ENCODE measurements around the gene HOXA11. TPM values are rescaled to one million over a fixed set of nuclear protein-coding genes. Genes with fewer than 3 reads are reported as not detected.

HOXA11 gene
- total RNA-seq, 1 experiment from 2014 or later, result not detected

DNA sequence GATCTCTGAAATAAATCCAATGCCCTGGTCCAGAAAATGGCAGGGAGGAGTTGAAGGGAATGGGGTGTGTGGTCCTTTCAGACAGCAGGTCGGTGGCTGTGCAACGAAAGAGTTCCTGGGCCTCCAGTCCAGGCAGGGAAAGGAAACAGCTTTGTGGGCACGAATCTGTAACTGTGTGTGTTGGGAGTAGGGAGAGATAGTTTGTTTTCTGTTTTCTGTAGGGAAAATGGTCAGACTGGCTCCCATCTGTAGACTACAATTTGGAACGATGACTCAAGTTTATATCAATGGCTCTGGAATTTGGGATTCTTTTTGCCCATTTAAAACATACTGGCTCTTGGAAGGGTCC, 17.1 kb downstream of the HOXA11 start:
- H3K4me3 Mint-ChIP-seq, result no peak overlapping the region
- no peak overlapping the region for H2BK20ac ChIP-seq (ENCODE audit: low read depth, low read length, poor library complexity, severe bottlenecking)

More for the DNA sequence above, 17.1 kb downstream of the HOXA11 start:
- H3K4me2 ChIP-seq (ENCODE audit: insufficient read depth, insufficient read length, low read length), result no peak overlapping the region
- no peak overlapping the region for H3K4ac ChIP-seq (ENCODE audit: low read depth, low read length)
- no peaks in the 10 kb centered on the region for H3K4me1 ChIP-seq (ENCODE audit: insufficient read depth, low read length)
- no peak overlapping the region for H2AFZ ChIP-seq (ENCODE audit: low read length)
- no peak overlapping the region for H4K8ac ChIP-seq (replicated peaks; ENCODE audit: insufficient read length, low read depth, low read length)
- no peak overlapping the region for H3T11ph ChIP-seq (ENCODE audit: low read length)
- H4K20me1 ChIP-seq (ENCODE audit: control insufficient read depth, insufficient read depth, insufficient read length), result no peaks in the 10 kb centered on the region
- no peak overlapping the region for H2AK5ac ChIP-seq (ENCODE audit: insufficient read length, low read length)
- peaks cover 100% of the 10 kb centered on the region for H3K27me3 Mint-ChIP-seq (ENCODE audit: low read depth)
- no peak overlapping the region for H3K23ac ChIP-seq (ENCODE audit: insufficient read length, low read depth, low read length)
- H3K36me3 Mint-ChIP-seq (ENCODE audit: insufficient read depth in 1 of 3, low read depth in 3 of 3), result no peaks in the 10 kb centered on the region; a peak in 1 of 7 replicates
- no peak overlapping the region for H3K27ac ChIP-seq (ENCODE audit: insufficient read length, low read depth, low read length)
- H4K5ac ChIP-seq (ENCODE audit: insufficient read length, low read depth, low read length), result no peak overlapping the region
- TF ChIP-seq, protein P1, sequence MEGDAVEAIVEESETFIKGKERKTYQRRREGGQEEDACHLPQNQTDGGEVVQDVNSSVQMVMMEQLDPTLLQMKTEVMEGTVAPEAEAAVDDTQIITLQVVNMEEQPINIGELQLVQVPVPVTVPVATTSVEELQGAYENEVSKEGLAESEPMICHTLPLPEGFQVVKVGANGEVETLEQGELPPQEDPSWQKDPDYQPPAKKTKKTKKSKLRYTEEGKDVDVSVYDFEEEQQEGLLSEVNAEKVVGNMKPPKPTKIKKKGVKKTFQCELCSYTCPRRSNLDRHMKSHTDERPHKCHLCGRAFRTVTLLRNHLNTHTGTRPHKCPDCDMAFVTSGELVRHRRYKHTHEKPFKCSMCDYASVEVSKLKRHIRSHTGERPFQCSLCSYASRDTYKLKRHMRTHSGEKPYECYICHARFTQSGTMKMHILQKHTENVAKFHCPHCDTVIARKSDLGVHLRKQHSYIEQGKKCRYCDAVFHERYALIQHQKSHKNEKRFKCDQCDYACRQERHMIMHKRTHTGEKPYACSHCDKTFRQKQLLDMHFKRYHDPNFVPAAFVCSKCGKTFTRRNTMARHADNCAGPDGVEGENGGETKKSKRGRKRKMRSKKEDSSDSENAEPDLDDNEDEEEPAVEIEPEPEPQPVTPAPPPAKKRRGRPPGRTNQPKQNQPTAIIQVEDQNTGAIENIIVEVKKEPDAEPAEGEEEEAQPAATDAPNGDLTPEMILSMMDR (conservative IDR thresholded peaks at IDR 0.05), result no peak
- no peak for DNase-seq
- WGBS (ENCODE audit: extremely low coverage, insufficient read length, low lambda C conversion rate), result no CpG with 5 or more reads among the region's 4 CpGs
- H3K56ac ChIP-seq (ENCODE audit: insufficient read length, low read depth, low read length), result no peak overlapping the region
- H3K18ac ChIP-seq (ENCODE audit: insufficient read length, low read depth, low read length), result no peak overlapping the region
- H2BK15ac ChIP-seq (ENCODE audit: low read depth, low read length), result no peak overlapping the region
- H3K79me1 ChIP-seq (ENCODE audit: insufficient read depth, low read depth, low read length, poor library complexity, severe bottlenecking), result no peaks in the 10 kb centered on the region
- H2BK120ac ChIP-seq (ENCODE audit: low read depth, low read length, poor library complexity, severe bottlenecking), result no peak overlapping the region
- H2BK12ac ChIP-seq (ENCODE audit: insufficient read length, low read depth, low read length), result no peak overlapping the region
- no peaks in the 10 kb centered on the region for H3K23me2 ChIP-seq (ENCODE audit: insufficient read length, low read depth, low read length, poor library complexity, severe bottlenecking)
- H3K27me3 ChIP-seq (ENCODE audit: insufficient read depth, low read length), result peaks cover 98% of the 10 kb centered on the region
- H3K9ac ChIP-seq (ENCODE audit: extremely low read depth, insufficient read length, low read length), result no peak overlapping the region
- H3K79me2 ChIP-seq (ENCODE audit: insufficient read depth, low read length), result no peaks in the 10 kb centered on the region
- H2BK5ac ChIP-seq (ENCODE audit: insufficient read length, low read length), result no peak overlapping the region
- no peaks in the 10 kb centered on the region for H3K9me3 ChIP-seq (ENCODE audit: control insufficient read depth, low read depth, low read length)
- peaks cover 9 to 28% of the 10 kb centered on the region in 2 experiments for H3K9me3 Mint-ChIP-seq
- H4K91ac ChIP-seq (ENCODE audit: insufficient read length, low read depth, low read length), result no peak overlapping the region
- H3K27ac Mint-ChIP-seq, result no peak overlapping the region; a peak in 1 of 7 replicates
- no peak overlapping the region for H3K14ac ChIP-seq (ENCODE audit: insufficient read depth, low read length)
- H3K4me1 Mint-ChIP-seq, result peaks cover 0 to 15% of the 10 kb centered on the region in 2 experiments; a peak in 3 of 4 replicates

Measured in H9 (cell line).